ENCODE data around the gene JMJD8. TPM values are rescaled to one million over a fixed set of nuclear protein-coding genes. Genes with fewer than 3 reads are reported as not detected.
"Not testable (repeated sequence)": the region's sequence is repeated elsewhere in the genome, so short reads cannot be mapped to it uniquely, and the experiment has no call there.

JMJD8 gene
- total RNA-seq, 2 donors from 2014 or later: 49.8 to 58.9 TPM

- DNase-seq (ENCODE audit: low spot score): no peak
- intact Hi-C loops (cut with DNase I): no loop called here
Observed at GRCh38 chr16:698911-699671, 15.0 kb upstream of the JMJD8 start.

- no peak for DNase-seq (ENCODE audit: low spot score)
- intact Hi-C loops (cut with DNase I): no loop called here
Observed at GRCh38 chr16:695355-696089, 11.4 kb upstream of the JMJD8 start.

DNA sequence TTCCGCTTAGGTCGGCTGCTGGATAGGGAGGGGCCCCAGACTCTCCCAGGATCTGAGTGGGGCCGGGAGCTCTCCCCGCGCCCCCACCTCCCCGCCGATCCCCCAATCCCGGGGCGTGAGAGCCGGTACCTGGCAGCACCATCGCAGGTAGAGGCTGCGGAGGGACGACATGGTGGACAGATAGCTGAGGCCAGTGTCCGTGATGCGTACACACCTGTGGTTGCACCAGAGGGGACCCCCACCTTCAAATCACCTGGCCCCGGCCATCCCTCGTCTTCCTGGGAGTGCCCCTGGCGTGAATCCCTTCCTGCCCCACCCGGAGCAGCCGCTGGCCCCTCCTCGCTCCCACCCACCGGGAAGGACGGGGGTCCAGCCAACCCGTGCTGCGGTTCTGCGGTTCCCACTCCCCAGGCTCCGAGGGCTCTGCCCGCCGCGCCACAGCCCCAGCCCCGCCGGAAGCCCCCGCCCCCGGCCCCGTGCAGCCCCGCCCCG is 10.8 kb upstream of the JMJD8 start:
- DNase-seq (ENCODE audit: low spot score): no peak
- intact Hi-C loops (cut with DNase I): no loop called here

GRCh38 chr16:694187-694862 is 10.2 kb upstream of the JMJD8 start:
- DNase-seq (ENCODE audit: low spot score): no peak
- intact Hi-C loops (cut with DNase I): no loop called here

GRCh38 chr16:693766-694165 is 9.6 kb upstream of the JMJD8 start:
- no peak for DNase-seq (ENCODE audit: low spot score)
- intact Hi-C loops (cut with DNase I): no loop called here

DNA sequence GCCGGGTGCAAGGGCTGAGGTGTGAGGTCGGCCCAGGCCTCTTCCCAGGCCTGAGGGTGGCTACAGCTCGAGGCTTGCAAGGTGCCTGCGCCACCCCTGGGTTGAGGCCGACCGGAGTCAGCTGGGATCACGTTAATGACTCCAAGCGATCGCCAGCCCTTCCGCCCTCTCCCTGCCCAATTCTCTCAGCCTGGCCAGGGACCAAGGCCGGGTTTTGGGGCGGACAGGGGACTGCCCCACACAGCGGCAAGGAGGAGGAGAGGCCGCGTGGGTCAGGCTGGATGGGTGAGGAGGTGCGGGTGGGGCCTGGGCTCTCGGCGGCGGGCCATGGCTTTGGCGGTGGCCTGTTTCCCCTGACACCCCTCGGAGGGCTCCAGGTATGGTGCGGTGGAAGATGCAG is 9.2 kb upstream of the JMJD8 start:
- intact Hi-C loops (cut with DNase I): no loop called here
- DNase-seq (ENCODE audit: low spot score): no peak

- no peak for DNase-seq (ENCODE audit: low spot score)
- intact Hi-C loops (cut with DNase I): no loop called here
Observed at GRCh38 chr16:692356-693108, 8.4 kb upstream of the JMJD8 start.

- DNase-seq (ENCODE audit: low spot score); intact Hi-C loops (cut with DNase I): not testable (repeated sequence)
Observed at GRCh38 chr16:691242-691641, 7.1 kb upstream of the JMJD8 start.

GRCh38 chr16:689175-689897 is 5.2 kb upstream of the JMJD8 start:
- intact Hi-C loops (cut with DNase I): no loop called here
- no peak for DNase-seq (ENCODE audit: low spot score)

DNA sequence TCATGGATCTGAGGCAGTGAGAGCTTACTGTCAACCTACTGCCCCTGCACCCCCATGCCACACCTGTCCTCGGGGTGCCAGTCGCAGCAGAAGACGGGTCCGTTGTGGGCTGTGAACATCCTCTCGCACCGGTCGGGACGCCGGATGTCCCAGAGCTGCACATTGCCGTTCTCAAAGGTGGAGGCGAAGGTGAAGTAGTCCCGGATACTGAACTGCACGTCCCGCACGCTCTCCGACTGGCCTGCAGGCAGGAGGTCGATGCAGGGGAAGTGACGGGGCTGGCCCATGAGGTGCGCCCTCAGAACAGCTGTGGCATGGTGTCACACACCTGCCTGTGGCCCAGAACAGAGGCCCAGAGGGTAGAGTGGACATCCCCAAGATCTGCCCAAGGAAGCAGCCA is 3.4 kb upstream of the JMJD8 start:
- intact Hi-C loops (cut with DNase I): no loop called here
- no peak for DNase-seq (ENCODE audit: low spot score)

DNA sequence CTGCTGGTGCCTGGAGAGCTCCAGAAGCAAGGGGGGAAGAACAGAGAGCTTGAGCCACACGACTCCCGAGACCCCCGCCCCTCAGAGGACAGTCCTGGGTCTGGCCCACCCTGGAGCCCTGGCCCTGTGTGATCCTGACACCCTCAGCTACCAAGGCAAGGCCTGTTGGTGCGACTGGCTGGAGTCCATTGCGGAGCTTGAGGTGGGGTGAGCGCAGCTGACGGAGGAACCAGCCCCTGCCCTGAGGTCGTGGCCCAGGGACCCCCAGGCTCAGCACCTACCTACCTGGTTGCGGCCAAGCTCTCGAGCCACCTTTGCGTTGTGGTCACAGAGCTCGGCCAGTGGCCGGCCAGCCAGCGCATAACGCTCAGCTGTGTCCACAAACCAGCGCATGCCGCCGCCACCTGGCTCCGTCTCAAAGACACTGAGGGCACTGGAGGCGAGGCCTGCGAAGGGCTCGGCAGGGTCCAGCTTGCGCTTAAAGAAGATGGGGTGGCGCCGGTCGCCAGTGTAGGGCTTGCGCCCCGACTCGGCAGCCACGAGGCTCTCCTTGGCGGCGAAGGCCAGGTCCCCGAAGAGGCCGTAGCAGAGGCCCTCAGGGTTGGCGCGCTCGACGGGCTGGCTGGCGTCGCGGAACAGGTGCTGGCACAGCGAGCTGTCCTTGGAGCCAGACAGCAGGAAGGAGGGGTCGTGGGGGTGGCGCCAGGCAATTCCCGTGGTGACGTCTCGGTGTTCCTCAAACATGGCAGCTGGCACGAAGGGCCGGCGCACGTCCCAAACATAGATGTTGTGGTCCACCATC is 2.5 kb upstream of the JMJD8 start:
- intact Hi-C loops (cut with DNase I): no loop called here
- no peak for DNase-seq (ENCODE audit: low spot score)

DNA sequence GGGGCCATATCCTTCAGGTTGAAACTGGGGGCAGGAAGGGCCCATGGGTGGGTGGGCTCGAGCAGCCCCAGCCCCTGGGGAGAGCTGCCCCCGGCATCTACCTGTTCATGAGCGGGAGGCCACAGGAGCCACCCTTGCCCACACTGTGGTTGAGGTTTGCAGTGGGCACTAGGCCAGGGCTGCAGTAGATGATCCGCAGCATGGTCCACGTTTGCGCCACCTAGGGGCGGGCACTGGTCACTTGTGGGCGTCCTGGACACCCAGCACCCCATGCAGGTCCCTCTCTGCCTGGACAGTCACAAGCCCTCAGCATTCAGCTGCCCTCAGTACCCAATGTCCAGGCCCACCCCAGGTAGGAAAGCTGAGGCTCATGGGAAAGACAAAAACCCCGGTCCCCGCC is 1.8 kb upstream of the JMJD8 start:
- DNase-seq (ENCODE audit: low spot score): no peak
- intact Hi-C loops (cut with DNase I): no loop called here

DNA sequence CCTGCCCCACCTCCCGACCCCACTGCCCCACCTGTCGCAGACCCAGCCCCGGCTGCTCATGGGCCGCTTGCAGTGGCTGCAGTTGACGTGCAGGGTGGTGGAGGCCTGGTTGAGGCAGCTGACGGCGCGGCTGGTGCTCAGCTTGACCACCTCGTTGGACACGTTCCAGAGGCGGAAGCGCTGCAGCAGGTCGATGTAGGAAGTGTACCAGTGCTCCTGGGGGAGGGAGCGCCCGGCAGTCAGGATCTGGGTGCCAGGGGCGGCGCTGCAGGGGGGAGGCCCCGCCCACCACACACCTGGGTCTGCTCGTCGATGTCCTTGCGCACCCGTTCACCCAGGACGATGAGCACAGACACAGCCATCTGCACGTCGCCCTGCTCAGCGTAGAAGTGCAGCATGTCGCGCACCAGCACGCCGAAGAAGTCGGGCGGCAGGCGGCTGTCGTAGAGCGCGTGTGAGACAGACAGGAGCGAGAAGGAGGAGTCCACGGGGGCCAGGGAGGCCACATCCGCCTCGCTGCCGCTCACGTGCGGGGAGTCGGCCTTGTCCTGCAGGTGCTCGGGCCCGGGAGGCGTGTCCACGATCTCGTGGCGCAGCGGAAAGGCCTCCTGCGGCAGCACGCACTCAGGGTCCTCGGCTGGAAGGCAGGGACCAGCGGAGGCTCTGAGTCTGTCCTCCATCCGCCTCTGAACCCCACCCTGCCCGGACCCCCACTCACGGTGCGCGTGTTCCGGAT is 995 bp upstream of the JMJD8 start:
- DNase-seq (ENCODE audit: low spot score): no peak
- intact Hi-C loops (cut with DNase I): no loop called here

DNA sequence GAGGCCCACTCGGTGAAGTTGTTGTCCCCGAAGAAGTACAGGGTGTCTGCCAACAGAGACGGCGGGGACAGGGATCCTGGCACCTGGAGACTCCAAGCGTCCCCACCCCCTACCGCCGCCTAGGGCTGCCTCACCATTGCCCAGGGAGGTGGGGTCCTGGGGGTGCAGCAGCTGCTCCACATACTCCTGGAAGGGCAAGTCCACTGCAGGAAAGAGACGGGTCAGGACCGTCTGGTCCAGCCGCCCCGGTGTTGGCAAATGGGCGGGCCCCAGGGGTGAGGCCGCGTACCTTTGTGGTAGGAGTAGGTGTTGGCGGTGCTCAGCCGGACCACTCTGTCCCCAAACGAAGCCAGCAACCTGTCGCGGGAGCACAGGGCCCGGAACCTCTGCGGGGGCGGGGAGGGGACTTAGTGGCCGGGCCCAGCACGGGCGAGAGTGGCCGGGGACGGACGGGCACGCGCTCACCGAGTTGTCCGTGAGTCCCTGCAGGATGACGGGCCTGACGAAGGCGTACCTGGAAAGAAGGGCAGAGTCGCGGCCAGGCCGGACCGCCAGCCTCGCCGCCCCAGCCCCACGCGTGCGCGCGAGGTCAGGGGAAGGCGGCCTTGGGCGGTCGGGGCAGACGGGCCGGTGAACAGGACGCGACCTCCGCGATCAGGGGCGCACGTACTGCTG is 601 bp downstream of the JMJD8 start:
- no peak for DNase-seq (ENCODE audit: low spot score)
- intact Hi-C loops (cut with DNase I): no loop called here

GRCh38 chr16:682493-683395 is 1.4 kb downstream of the JMJD8 start:
- intact Hi-C loops (cut with DNase I): no loop called here
- DNase-seq (ENCODE audit: low spot score): no peak

All from posterior vena cava (tissue), 2 donors.